HepG2 (cell line): Measurements from ENCODE around the gene ALDH1A1. TPM values are rescaled to one million over a fixed set of nuclear protein-coding genes. Genes with fewer than 3 reads are reported as not detected.

ENCODE experiments used
- DBP ChIP-seq: sonication (generic); formaldehyde crosslinking; IDR thresholded peaks from 2 replicates; pipeline ENCODE4 v1.4.0; 2020; ENCODE audit warnings: missing genetic modification reagents; ENCODE audit errors: not compliant biosample characterization
- DR1 ChIP-seq: sonication (generic); formaldehyde crosslinking; IDR thresholded peaks from 2 replicates; pipeline ENCODE4 v1.8.0; 2021; ENCODE audit warnings: mild to moderate bottlenecking, missing genetic modification reagents, inconsistent platforms
- EHMT2 ChIP-seq: fragments of 200-600 bp; sonication (generic); IDR thresholded peaks from 2 replicates; pipeline ENCODE4 v1.7.0; 2017; ENCODE audit warnings: antibody characterized with exemption, low read depth, low read length, borderline replicate concordance
- MEIS1 ChIP-seq: sonication (generic); formaldehyde crosslinking; IDR thresholded peaks from 2 replicates; pipeline ENCODE4 v1.9.0; 2021; ENCODE audit warnings: mild to moderate bottlenecking, missing genetic modification reagents, moderate library complexity, borderline replicate concordance
- NFAT5 ChIP-seq: sonication (generic); formaldehyde crosslinking; IDR thresholded peaks from 2 replicates; pipeline ENCODE4 v1.4.0; 2020; ENCODE audit warnings: missing genetic modification reagents
- NFYB ChIP-seq: sonication (generic); formaldehyde crosslinking; IDR thresholded peaks from 2 replicates; pipeline ENCODE4 v1.4.0; 2020; ENCODE audit warnings: missing genetic modification reagents
- PAXIP1 ChIP-seq: sonication (generic); formaldehyde crosslinking; conservative IDR thresholded peaks from 2 replicates; pipeline ENCODE4 v1.4.0; 2020; ENCODE audit warnings: mild to moderate bottlenecking, missing genetic modification reagents, moderate library complexity
- SNAPC5 ChIP-seq: sonication (generic); formaldehyde crosslinking; IDR thresholded peaks from 2 replicates; pipeline ENCODE4 v1.8.1; 2023; ENCODE audit warnings: mild to moderate bottlenecking, missing genetic modification reagents, borderline replicate concordance
- TARDBP ChIP-seq: sonication (generic); formaldehyde crosslinking; IDR thresholded peaks from 2 replicates; pipeline ENCODE4 v1.8.0; 2022; ENCODE audit warnings: mild to moderate bottlenecking, missing genetic modification reagents
- ZBTB7A ChIP-seq: sonication (generic); formaldehyde crosslinking; IDR thresholded peaks from 2 replicates; pipeline ENCODE4 v1.8.0; 2022; ENCODE audit warnings: mild to moderate bottlenecking, missing genetic modification reagents
- ZEB1 ChIP-seq: IDR thresholded peaks from 2 replicates; pipeline ENCODE4 v1.6.1; 2012; ENCODE audit warnings: mild to moderate bottlenecking, low read depth, inconsistent platforms; ENCODE audit not compliant: insufficient replicate concordance
- ZNF430 ChIP-seq: sonication (generic); formaldehyde crosslinking; IDR thresholded peaks from 2 replicates; pipeline ENCODE4 v1.9.0; 2021; ENCODE audit warnings: mild to moderate bottlenecking, missing genetic modification reagents
- ZNF441 ChIP-seq: sonication (generic); formaldehyde crosslinking; IDR thresholded peaks from 2 replicates; pipeline ENCODE4 v1.7.0; 2021; ENCODE audit warnings: missing genetic modification reagents, borderline replicate concordance
- ZNF460 ChIP-seq: sonication (generic); formaldehyde crosslinking; IDR thresholded peaks from 2 replicates; pipeline ENCODE4 v1.5.1; 2020; ENCODE audit warnings: missing genetic modification reagents, mild to moderate bottlenecking, borderline replicate concordance
- ZNF550 ChIP-seq: sonication (generic); formaldehyde crosslinking; IDR thresholded peaks from 2 replicates; pipeline ENCODE4 v1.4.0; 2020; ENCODE audit warnings: mild to moderate bottlenecking, missing genetic modification reagents, borderline replicate concordance
- ZNF710 ChIP-seq: sonication (generic); formaldehyde crosslinking; IDR thresholded peaks from 2 replicates; pipeline ENCODE4 v1.5.0; 2020; ENCODE audit warnings: mild to moderate bottlenecking, missing genetic modification reagents, borderline replicate concordance
- ZNF720 ChIP-seq: sonication (generic); formaldehyde crosslinking; IDR thresholded peaks from 2 replicates; pipeline ENCODE4 v1.4.0; 2020; ENCODE audit warnings: missing genetic modification reagents
- ZNF792 ChIP-seq: IDR thresholded peaks from 2 replicates; pipeline ENCODE4 v1.6.1; 2016
- polyA plus RNA-seq, 8 experiments: library from polyadenylated mRNA; depleted of rRNA in 3 of 8; stranded (reverse) in 7 of 8; unstranded in 1 of 8; fragments of >200 nt; fragmentation: Illumina TruSeq in 4 of 8; extraction: Trizol in 4 of 8; gene quantifications; 2 replicates each; pipeline versions ENCODE4 v1.2.1 to v1.2.3, GENCODE V29; 2011 to 2016; ENCODE audit warnings: low read depth in 4 of 8, missing spikeins in 1 of 8, mixed read lengths in 1 of 8; ENCODE audit not compliant: insufficient read depth in 1 of 8
- total RNA-seq, 5 experiments: library from RNA; depleted of rRNA; stranded (reverse); fragments of >200 nt; fragmentation: Illumina TruSeq; extraction: Trizol; gene quantifications; 2 replicates each; pipeline ENCODE4 v1.2.3, GENCODE V29; 2016; ENCODE audit warnings: low read depth in 1 of 5

Gene ALDH1A1
- total and polyA plus RNA-seq, 2 of the 13 experiments (the other 11 are each of a cell fraction or from before 2014, with no cell fraction given) = 88.2 to 439 TPM

GRCh38 chr9:72952914-72953313 is at the start of gene ALDH1A1 (continued):
- TF ChIP-seq NFAT5 (CRISPR knock-in tag) (no peak), SNAPC5 (CRISPR knock-in tag) (0 out of 2 replicates have a peak, but pooled peaks have one; percentile 52), MEIS1 (CRISPR knock-in tag) (no peak), NFYB (CRISPR knock-in tag) (no peak), TARDBP (CRISPR knock-in tag) (0 out of 2 replicates have a peak, but pooled peaks have one; percentile 14), EHMT2 (no peak), DBP (CRISPR knock-in tag) (no peak), ZNF720 (CRISPR knock-in tag) (no peak), ZBTB7A (CRISPR knock-in tag) (no peak), ZNF792 (CRISPR knock-in tag) (no peak), ZNF550 (CRISPR knock-in tag) (no peak), ZNF441 (CRISPR knock-in tag) (no peak), PAXIP1 (CRISPR knock-in tag) (no peak), ZNF710 (CRISPR knock-in tag) (no peak), ZNF460 (CRISPR knock-in tag) (no peak), ZEB1 (peak; percentile 80), ZNF430 (CRISPR knock-in tag) (no peak), DR1 (CRISPR knock-in tag) (no peak)
